Measurements from ENCODE around the gene CALU.

- TF ChIP-seq CTCF (conservative IDR thresholded peaks at IDR 0.05; ENCODE audit: low read depth, low read length), result no peak
- no peak for TF ChIP-seq EZH2 (IDR thresholded peaks at IDR 0.05; ENCODE audit: low read length, unreplicated experiment)
Observed at GRCh38 chr7:128708824-128709223, 30.3 kb upstream of the CALU start.

Measured in PC-3 (cell line).